MM.1S (cell line): Measurements from ENCODE around the gene APOA5.

Source experiments
- CTCF ChIP-seq: fragments of 300-600 bp; sonication (generic); IDR thresholded peaks from 2 replicates; pipeline ENCODE4 v1.5.1; 2016; ENCODE audit warnings: antibody characterized with exemption, low read length, mixed read lengths
- EZH2 ChIP-seq: fragments of 300-600 bp; sonication (generic); optimal IDR thresholded peaks from 2 replicates; pipeline ENCODE3; 2017; ENCODE audit warnings: low read depth, mild to moderate bottlenecking, antibody characterized with exemption, low read length, mixed read lengths

GRCh38 chr11:116825854-116826750, 34.4 kb upstream of the APOA5 start:
- TF ChIP-seq EZH2 (no peak), CTCF (no peak)
